D721Med (cell line): ENCODE results near the gene HIRIP3.

ENCODE experiments used
- DNase-seq: peaks from one replicate; pipeline ENCODE4 v3.0.0; 2011; ENCODE audit warnings: low spot score; ENCODE audit not compliant: insufficient read length
- FAIRE-seq: peaks from 2 replicates; lab custom pipeline; 2011; peaks lifted over from hg19 to GRCh38; lab: Jason Lieb, UNC
- CTCF ChIP-seq: IDR thresholded peaks from 2 replicates; pipeline ENCODE4 v1.5.1; 2012; ENCODE audit warnings: mild to moderate bottlenecking, control low read depth; ENCODE audit not compliant: insufficient read depth; ENCODE audit errors: missing control alignments

HIRIP3 gene

DNA sequence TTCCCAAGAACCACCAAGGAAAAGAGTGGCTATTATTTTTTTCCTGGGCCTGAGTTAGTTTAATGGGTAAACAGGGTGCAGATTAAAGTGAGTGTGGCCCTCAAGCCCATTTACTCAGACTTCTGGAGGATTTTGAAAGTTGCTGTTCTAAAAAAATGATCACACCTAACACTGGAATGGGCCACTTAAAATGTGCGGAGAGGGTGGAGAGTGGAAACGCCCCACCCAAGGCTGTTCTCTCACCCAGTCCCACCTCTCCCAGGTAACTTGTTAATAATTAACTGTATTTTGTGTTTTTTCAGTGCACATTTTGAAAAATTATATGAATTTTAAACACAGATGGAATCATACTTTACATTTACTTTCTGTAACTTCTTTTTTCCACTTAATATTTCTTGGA, 5.4 kb downstream of the HIRIP3 start:
- TF ChIP-seq CTCF = no peak
- FAIRE-seq (no peak), DNase-seq (no peak)

GRCh38 chr16:29989111-29989858, 6.1 kb downstream of the HIRIP3 start:
- no peak for TF ChIP-seq CTCF
- DNase-seq (peak; percentile 85), FAIRE-seq (peak; percentile 85)

DNA sequence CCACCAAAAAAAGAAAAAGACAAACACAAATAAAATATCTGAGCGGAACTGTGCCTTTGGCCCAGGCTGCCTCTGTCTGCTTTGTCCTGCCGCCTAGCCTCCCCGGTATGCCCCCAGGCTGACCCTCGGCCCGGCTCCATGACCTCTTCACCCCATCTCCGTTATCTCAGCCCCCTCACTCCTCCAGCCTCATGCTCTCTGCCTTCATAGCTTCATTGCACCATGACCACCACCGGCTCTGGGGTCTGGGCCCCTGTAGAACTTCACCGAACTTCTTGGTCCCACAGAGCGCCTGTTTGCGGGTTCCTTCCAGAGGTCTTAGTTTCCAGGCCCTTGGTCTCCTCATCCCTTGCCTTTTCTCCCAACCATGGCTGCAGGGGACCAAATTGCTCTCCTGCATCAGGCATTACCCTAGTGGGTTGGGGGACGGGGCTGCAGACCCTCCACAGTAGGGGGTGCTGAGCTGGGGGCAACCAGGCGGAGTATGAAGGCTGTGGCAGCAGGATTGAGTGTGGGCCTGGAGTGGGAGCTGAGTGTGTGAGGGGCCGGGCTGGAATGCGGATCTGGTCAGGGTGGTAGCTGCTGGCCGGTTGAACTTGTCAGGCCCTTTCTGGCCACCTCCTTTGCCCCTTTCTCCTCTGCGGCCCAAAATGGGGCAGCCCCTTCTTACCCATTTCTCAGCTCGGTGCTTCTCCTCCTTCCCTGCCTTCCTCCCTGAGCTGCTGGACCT, 6.9 kb downstream of the HIRIP3 start:
- no peak for FAIRE-seq
- no peak for TF ChIP-seq CTCF
- no peak for DNase-seq

DNA sequence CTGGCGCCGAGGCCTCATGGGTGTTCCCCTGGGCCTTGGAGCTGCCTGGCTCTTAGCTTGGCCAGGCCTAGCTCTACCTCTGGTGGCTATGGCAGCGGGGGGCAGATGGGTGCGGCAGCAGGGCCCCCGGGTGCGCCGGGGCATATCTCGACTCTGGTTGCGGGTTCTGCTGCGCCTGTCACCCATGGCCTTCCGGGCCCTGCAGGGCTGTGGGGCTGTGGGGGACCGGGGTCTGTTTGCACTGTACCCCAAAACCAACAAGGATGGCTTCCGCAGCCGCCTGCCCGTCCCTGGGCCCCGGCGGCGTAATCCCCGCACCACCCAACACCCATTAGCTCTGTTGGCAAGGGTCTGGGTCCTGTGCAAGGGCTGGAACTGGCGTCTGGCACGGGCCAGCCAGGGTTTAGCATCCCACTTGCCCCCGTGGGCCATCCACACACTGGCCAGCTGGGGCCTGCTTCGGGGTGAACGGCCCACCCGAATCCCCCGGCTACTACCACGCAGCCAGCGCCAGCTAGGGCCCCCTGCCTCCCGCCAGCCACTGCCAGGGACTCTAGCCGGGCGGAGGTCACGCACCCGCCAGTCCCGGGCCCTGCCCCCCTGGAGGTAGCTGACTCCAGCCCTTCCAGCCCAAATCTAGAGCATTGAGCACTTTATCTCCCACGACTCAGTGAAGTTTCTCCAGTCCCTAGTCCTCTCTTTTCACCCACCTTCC, 7.9 kb downstream of the HIRIP3 start:
- FAIRE-seq (no peak), DNase-seq (no peak)
- TF ChIP-seq CTCF = no peak

GRCh38 chr16:29986931-29987330, 8.5 kb downstream of the HIRIP3 start:
- no peak for TF ChIP-seq CTCF
- no peak for DNase-seq
- no peak for FAIRE-seq

DNA sequence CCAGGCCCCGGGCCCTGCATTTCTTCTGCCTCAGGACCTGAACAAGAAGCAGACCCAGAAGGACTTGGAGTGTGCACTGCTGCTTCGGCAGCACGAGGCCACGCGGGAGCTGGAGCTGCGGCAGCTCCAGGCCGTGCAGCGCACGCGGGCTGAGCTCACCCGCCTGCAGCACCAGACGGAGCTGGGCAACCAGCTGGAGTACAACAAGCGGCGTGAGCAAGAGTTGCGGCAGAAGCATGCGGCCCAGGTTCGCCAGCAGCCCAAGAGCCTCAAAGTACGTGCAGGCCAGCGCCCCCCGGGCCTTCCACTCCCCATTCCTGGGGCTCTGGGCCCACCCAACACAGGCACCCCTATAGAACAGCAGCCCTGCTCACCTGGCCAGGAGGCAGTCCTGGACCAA, 9.2 kb downstream of the HIRIP3 start:
- FAIRE-seq = no peak
- DNase-seq = no peak
- TF ChIP-seq CTCF = no peak
